22Rv1 (cell line): ENCODE measurements around the gene PCDH15.

Experiments
- ZFX ChIP-seq: fragments of 450-650 bp; IDR thresholded peaks from 2 replicates; pipeline ENCODE4 v1.6.1; 2017; ENCODE audit warnings: antibody characterized with exemption, borderline replicate concordance
- TF ChIP-seq, protein P1 (sequence below): fragments of 450-650 bp; IDR thresholded peaks from 2 replicates; pipeline ENCODE4 v1.5.1; 2017; ENCODE audit warnings: mild to moderate bottlenecking

GRCh38 chr10:54203401-54203800, 597.6 kb downstream of the PCDH15 start:
- TF ChIP-seq, protein P1, sequence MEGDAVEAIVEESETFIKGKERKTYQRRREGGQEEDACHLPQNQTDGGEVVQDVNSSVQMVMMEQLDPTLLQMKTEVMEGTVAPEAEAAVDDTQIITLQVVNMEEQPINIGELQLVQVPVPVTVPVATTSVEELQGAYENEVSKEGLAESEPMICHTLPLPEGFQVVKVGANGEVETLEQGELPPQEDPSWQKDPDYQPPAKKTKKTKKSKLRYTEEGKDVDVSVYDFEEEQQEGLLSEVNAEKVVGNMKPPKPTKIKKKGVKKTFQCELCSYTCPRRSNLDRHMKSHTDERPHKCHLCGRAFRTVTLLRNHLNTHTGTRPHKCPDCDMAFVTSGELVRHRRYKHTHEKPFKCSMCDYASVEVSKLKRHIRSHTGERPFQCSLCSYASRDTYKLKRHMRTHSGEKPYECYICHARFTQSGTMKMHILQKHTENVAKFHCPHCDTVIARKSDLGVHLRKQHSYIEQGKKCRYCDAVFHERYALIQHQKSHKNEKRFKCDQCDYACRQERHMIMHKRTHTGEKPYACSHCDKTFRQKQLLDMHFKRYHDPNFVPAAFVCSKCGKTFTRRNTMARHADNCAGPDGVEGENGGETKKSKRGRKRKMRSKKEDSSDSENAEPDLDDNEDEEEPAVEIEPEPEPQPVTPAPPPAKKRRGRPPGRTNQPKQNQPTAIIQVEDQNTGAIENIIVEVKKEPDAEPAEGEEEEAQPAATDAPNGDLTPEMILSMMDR: no peak
- no peak for TF ChIP-seq ZFX
